ENCODE results near the gene RAB27B. TPM values are rescaled to one million over a fixed set of nuclear protein-coding genes. Genes with fewer than 3 reads are reported as not detected.

RAB27B gene
- total RNA-seq, 1 donor from 2014 or later, result 0.41 TPM

- Mint-ChIP-seq H3K9me3 (ENCODE audit: unreplicated experiment) (no peaks in the 10 kb centered on the region), H3K27ac (ENCODE audit: unreplicated experiment) (no peak overlapping the region)
- TF ChIP-seq CTCF (IDR thresholded peaks at IDR 0.05; ENCODE audit: unreplicated experiment), result no peak
These were observed 41.2 kb upstream of the RAB27B start for GRCh38 chr18:54787121-54787520.

GRCh38 chr18:54787616-54788015, 40.7 kb upstream of the RAB27B start:
- Mint-ChIP-seq H3K36me3 (ENCODE audit: low read depth, unreplicated experiment) (no peaks in the 10 kb centered on the region), H3K9me3 (ENCODE audit: unreplicated experiment) (no peaks in the 10 kb centered on the region), H3K4me1 (ENCODE audit: unreplicated experiment) (peaks cover 7% of the 10 kb centered on the region), H3K27me3 (ENCODE audit: unreplicated experiment) (no peaks in the 10 kb centered on the region), H3K4me3 (ENCODE audit: unreplicated experiment) (no peak overlapping the region), H3K27ac (ENCODE audit: unreplicated experiment) (no peak overlapping the region)
- no peak for TF ChIP-seq CTCF (IDR thresholded peaks at IDR 0.05; ENCODE audit: unreplicated experiment)
- no peak for DNase-seq (ENCODE audit: low spot score)

More at GRCh38 chr18:54787121-54787520, 41.2 kb upstream of the RAB27B start:
- Mint-ChIP-seq H3K27me3 (ENCODE audit: unreplicated experiment) (no peaks in the 10 kb centered on the region), H3K36me3 (ENCODE audit: low read depth, unreplicated experiment) (no peaks in the 10 kb centered on the region), H3K4me1 (ENCODE audit: unreplicated experiment) (peaks cover 7% of the 10 kb centered on the region), H3K4me3 (ENCODE audit: unreplicated experiment) (no peak overlapping the region)
- DNase-seq (ENCODE audit: low spot score), result no peak

- Mint-ChIP-seq H3K4me3 (ENCODE audit: unreplicated experiment) (no peak overlapping the region), H3K36me3 (ENCODE audit: low read depth, unreplicated experiment) (no peaks in the 10 kb centered on the region), H3K27ac (ENCODE audit: unreplicated experiment) (no peak overlapping the region), H3K9me3 (ENCODE audit: unreplicated experiment) (no peaks in the 10 kb centered on the region), H3K4me1 (ENCODE audit: unreplicated experiment) (peaks cover 7% of the 10 kb centered on the region), H3K27me3 (ENCODE audit: unreplicated experiment) (no peaks in the 10 kb centered on the region)
- TF ChIP-seq CTCF (IDR thresholded peaks at IDR 0.05; ENCODE audit: unreplicated experiment), result no peak
- DNase-seq (ENCODE audit: low spot score), result no peak
These were observed 38.2 kb upstream of the RAB27B start for GRCh38 chr18:54790109-54790508.

GRCh38 chr18:54791657-54792056, 36.6 kb upstream of the RAB27B start:
- Mint-ChIP-seq H3K9me3 (ENCODE audit: unreplicated experiment) (no peaks in the 10 kb centered on the region), H3K27ac (ENCODE audit: unreplicated experiment) (no peak overlapping the region)
- no peak for TF ChIP-seq CTCF (IDR thresholded peaks at IDR 0.05; ENCODE audit: unreplicated experiment)

GRCh38 chr18:54792079-54792478, 36.2 kb upstream of the RAB27B start:
- Mint-ChIP-seq H3K4me1 (ENCODE audit: unreplicated experiment) (peaks cover 4% of the 10 kb centered on the region), H3K27ac (ENCODE audit: unreplicated experiment) (no peak overlapping the region), H3K9me3 (ENCODE audit: unreplicated experiment) (no peaks in the 10 kb centered on the region), H3K4me3 (ENCODE audit: unreplicated experiment) (no peak overlapping the region), H3K36me3 (ENCODE audit: low read depth, unreplicated experiment) (no peaks in the 10 kb centered on the region), H3K27me3 (ENCODE audit: unreplicated experiment) (no peaks in the 10 kb centered on the region)
- no peak for DNase-seq (ENCODE audit: low spot score)
- TF ChIP-seq CTCF (IDR thresholded peaks at IDR 0.05; ENCODE audit: unreplicated experiment), result no peak

More at GRCh38 chr18:54791657-54792056, 36.6 kb upstream of the RAB27B start:
- H3K27me3 Mint-ChIP-seq (ENCODE audit: unreplicated experiment), result no peaks in the 10 kb centered on the region
- H3K4me1 Mint-ChIP-seq (ENCODE audit: unreplicated experiment), result peaks cover 7% of the 10 kb centered on the region
- no peak for DNase-seq (ENCODE audit: low spot score)
- no peaks in the 10 kb centered on the region for H3K36me3 Mint-ChIP-seq (ENCODE audit: low read depth, unreplicated experiment)
- H3K4me3 Mint-ChIP-seq (ENCODE audit: unreplicated experiment), result no peak overlapping the region
